NCI-H748 treated with DMSO at 0.1 percent for 48 hours (cell line): ENCODE measurements around the gene SLC29A1.

Experiments
- DNase-seq: peaks from one replicate; lab custom pipeline; 2025; lab: John Stamatoyannopoulos, UW

SLC29A1 gene

GRCh38 chr6:44237021-44237812 is 13.8 kb downstream of the SLC29A1 start:
- DNase-seq: peak; percentile 91

- DNase-seq: peak; percentile 54
These were observed 14.5 kb downstream of the SLC29A1 start for GRCh38 chr6:44237813-44238433.

- DNase-seq: no peak
These were observed 15.4 kb downstream of the SLC29A1 start for GRCh38 chr6:44238687-44239350.

- no peak for DNase-seq
These were observed 19.9 kb downstream of the SLC29A1 start for GRCh38 chr6:44243345-44243744.

- no peak for DNase-seq
These were observed 22.1 kb downstream of the SLC29A1 start for GRCh38 chr6:44245391-44245911.

GRCh38 chr6:44245912-44246662 is 22.7 kb downstream of the SLC29A1 start:
- DNase-seq: peak; percentile 79

- DNase-seq: peak; percentile 97
These were observed 23.4 kb downstream of the SLC29A1 start, which contains the start of gene HSP90AB1 for GRCh38 chr6:44246663-44247337. Gene HSP90AB1, plus strand, starts transcription at chr6:44247101. Its CDS starts 1,529 bp downstream, at chr6:44248630.

- DNase-seq: peak; percentile 46
These were observed 24.2 kb downstream of the SLC29A1 start for GRCh38 chr6:44247338-44248302.

GRCh38 chr6:44248579-44248978 is 25.2 kb downstream of the SLC29A1 start:
- no peak for DNase-seq

- no peak for DNase-seq
These were observed 25.8 kb downstream of the SLC29A1 start for GRCh38 chr6:44249082-44249748.

- no peak for DNase-seq
These were observed 26.8 kb downstream of the SLC29A1 start for GRCh38 chr6:44250067-44250717.

GRCh38 chr6:44250718-44251123 is 27.3 kb downstream of the SLC29A1 start:
- DNase-seq: no peak

- DNase-seq: no peak
These were observed 28.5 kb downstream of the SLC29A1 start for GRCh38 chr6:44251576-44252524.

GRCh38 chr6:44253307-44254101 is 30.1 kb downstream of the SLC29A1 start:
- DNase-seq: no peak

- DNase-seq: no peak
These were observed 31.1 kb downstream of the SLC29A1 start for GRCh38 chr6:44254191-44255104.
